GM12865 (cell line): Measurements from ENCODE around the gene CTNNA3.

Experiments
- DNase-seq: peaks from one replicate; pipeline ENCODE4 v3.0.0; 2010; ENCODE audit warnings: low read depth
- H3K4me3 ChIP-seq: 2 replicates; pipeline ENCODE4 v1.5.1; 2011; ENCODE audit warnings: mild to moderate bottlenecking, low read depth, low read length, control low read depth
- CTCF ChIP-seq: IDR thresholded peaks from 2 replicates; pipeline ENCODE4 v1.5.1; 2011; ENCODE audit warnings: low read length, control low read depth, low read depth, inconsistent platforms; ENCODE audit not compliant: insufficient read depth; ENCODE audit errors: missing control alignments

Gene CTNNA3

DNA sequence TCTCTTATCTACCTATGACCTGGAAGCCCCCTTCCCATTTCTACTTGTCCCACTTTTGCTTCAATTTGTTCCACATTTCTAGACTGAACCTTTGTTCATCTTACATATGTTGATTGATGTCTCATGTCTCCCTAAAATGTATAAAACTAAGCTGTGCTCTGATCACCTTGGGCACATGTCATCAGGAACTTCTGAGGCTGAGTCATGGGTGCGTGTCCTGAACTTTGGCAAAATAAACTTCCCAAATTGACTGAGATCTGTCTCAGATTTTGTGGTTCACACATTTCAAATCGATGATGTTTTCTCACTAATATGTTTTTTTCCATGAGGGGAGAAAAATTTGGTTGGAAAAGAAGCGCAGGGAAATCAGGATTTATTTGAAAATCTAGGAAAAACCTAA lies 1176.4 kb downstream of the CTNNA3 start:
- no peak overlapping the region for H3K4me3 ChIP-seq
- TF ChIP-seq CTCF: no peak
- no peak for DNase-seq

DNA sequence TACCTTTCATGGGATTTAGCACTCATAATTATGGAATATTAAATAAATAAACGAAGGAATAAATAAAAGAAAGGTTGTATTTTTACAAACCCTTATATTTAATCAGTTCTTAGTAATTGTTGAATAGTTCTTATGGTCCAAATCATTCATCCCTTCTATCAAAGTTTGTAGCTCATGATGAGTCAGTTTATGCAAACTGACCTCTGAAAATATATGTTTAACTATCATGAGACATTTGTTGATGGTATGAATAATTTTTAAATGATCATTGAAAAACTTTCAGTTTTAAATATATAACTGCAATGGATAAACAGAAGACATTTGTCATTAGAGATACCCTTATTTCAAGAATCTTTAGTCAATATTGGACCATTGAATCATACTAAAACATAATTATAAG lies 1181.3 kb downstream of the CTNNA3 start:
- H3K4me3 ChIP-seq: no peak overlapping the region
- TF ChIP-seq CTCF: no peak
- DNase-seq: no peak

DNA sequence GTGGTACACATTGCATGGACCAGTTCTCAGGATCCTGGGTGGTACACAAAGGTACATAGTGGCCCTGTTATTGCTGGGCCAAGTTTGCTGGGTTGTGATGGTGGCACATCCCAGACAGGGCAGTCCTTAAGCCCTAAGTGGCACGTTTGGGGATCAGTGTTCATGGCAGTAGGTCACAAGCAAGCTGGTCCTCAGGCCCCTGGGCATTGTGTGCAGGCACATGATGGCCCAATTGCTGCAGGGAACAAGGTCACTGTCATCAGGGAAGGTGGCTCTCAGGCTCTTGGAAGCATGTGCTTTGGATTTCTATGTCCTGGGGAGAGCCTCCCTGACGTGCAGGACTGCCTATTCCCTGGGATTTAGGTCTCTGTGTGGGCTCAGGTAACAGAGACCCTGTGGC lies 1182.5 kb downstream of the CTNNA3 start:
- no peak overlapping the region for H3K4me3 ChIP-seq
- no peak for DNase-seq
- no peak for TF ChIP-seq CTCF

- TF ChIP-seq CTCF: no peak
- no peak overlapping the region for H3K4me3 ChIP-seq
- DNase-seq: no peak
These were observed 1190.9 kb downstream of the CTNNA3 start for GRCh38 chr10:66505003-66505657.

- DNase-seq: no peak
- no peak for TF ChIP-seq CTCF
- H3K4me3 ChIP-seq: no peak overlapping the region
These were observed 1194.6 kb downstream of the CTNNA3 start for GRCh38 chr10:66501356-66501755.

- H3K4me3 ChIP-seq: no peak overlapping the region
- no peak for DNase-seq
- no peak for TF ChIP-seq CTCF
These were observed 1212.0 kb downstream of the CTNNA3 start for GRCh38 chr10:66483966-66484365.

DNA sequence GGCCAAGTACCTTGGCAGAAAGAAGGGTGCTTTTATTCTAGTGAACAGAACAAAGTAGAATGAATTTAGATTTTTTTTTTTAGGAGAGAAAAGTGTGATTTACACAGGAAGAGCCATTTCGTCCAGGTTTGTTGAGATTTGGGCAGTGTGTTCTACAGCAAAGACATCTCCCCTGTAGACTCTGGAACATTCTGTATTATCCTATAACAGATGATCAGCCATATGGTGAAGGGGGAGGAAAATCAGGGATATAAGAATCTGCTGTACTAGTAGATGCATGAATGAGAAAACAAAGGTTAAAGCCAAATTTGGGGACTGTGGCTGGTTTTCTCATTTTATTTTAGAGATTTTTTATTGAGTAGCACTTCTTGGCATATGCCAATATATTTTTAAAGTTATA lies 1223.8 kb downstream of the CTNNA3 start:
- H3K4me3 ChIP-seq: no peak overlapping the region
- no peak for TF ChIP-seq CTCF
- DNase-seq: no peak
